HEK293 (cell line): ENCODE data around the gene RPL15.

ENCODE experiments used
- KLF9 ChIP-seq: fragments of 450-650 bp; formaldehyde crosslinking; IDR thresholded peaks from 2 replicates; pipeline ENCODE4 v1.5.1; 2016; ENCODE audit warnings: missing biosample characterization, missing genetic modification characterization, low read depth
- SALL2 ChIP-seq: fragments of 450-650 bp; formaldehyde crosslinking; IDR thresholded peaks from 2 replicates; pipeline ENCODE4 v1.5.0; 2017; ENCODE audit warnings: missing biosample characterization, mild to moderate bottlenecking, missing genetic modification characterization, borderline replicate concordance
- TCF7L2 ChIP-seq: IDR thresholded peaks from 2 replicates; pipeline ENCODE4 v1.6.1; 2011; ENCODE audit warnings: low read depth, mild to moderate bottlenecking, inconsistent platforms, low read length, moderate library complexity, borderline replicate concordance
- ZBTB48 ChIP-seq: fragments of 450-650 bp; formaldehyde crosslinking; IDR thresholded peaks from 2 replicates; pipeline ENCODE4 v1.5.1; 2016; ENCODE audit warnings: missing biosample characterization, missing genetic modification characterization
- ZBTB7A ChIP-seq: fragments of 450-650 bp; formaldehyde crosslinking; IDR thresholded peaks from 2 replicates; pipeline ENCODE4 v1.5.1; 2016; ENCODE audit warnings: low read depth, missing biosample characterization, missing genetic modification characterization
- ZNF112 ChIP-seq: fragments of 450-650 bp; formaldehyde crosslinking; IDR thresholded peaks from 2 replicates; pipeline ENCODE4 v1.5.0; 2017; ENCODE audit warnings: missing biosample characterization, missing genetic modification characterization
- ZNF132 ChIP-seq: fragments of 450-650 bp; formaldehyde crosslinking; IDR thresholded peaks from 2 replicates; pipeline ENCODE4 v1.5.1; 2017; ENCODE audit warnings: missing biosample characterization, missing genetic modification characterization, borderline replicate concordance
- ZNF184 ChIP-seq: fragments of 450-650 bp; IDR thresholded peaks from 2 replicates; pipeline ENCODE4 v1.5.1; 2018; ENCODE audit warnings: missing biosample characterization, mild to moderate bottlenecking, missing genetic modification characterization
- ZNF214 ChIP-seq: fragments of 450-650 bp; formaldehyde crosslinking; IDR thresholded peaks from 2 replicates; pipeline ENCODE4 v1.5.1; 2017; ENCODE audit warnings: missing biosample characterization, mild to moderate bottlenecking, missing genetic modification characterization, borderline replicate concordance
- ZNF366 ChIP-seq: fragments of 450-650 bp; formaldehyde crosslinking; conservative IDR thresholded peaks from 2 replicates; pipeline ENCODE4 v1.5.1; 2016; ENCODE audit warnings: missing biosample characterization, missing genetic modification characterization
- ZNF416 ChIP-seq: fragments of 450-650 bp; formaldehyde crosslinking; IDR thresholded peaks from 2 replicates; pipeline ENCODE4 v1.5.1; 2016; ENCODE audit warnings: missing biosample characterization, missing genetic modification characterization
- ZNF529 ChIP-seq: fragments of 450-650 bp; formaldehyde crosslinking; IDR thresholded peaks from 2 replicates; pipeline ENCODE4 v1.5.1; 2017; ENCODE audit warnings: missing genetic modification characterization, missing biosample characterization; ENCODE audit not compliant: insufficient replicate concordance
- ZNF555 ChIP-seq: fragments of 450-650 bp; formaldehyde crosslinking; conservative IDR thresholded peaks from 2 replicates; pipeline ENCODE4 v1.5.1; 2017; ENCODE audit warnings: missing biosample characterization, mild to moderate bottlenecking, missing genetic modification characterization, inconsistent platforms
- ZNF560 ChIP-seq: fragments of 450-650 bp; formaldehyde crosslinking; IDR thresholded peaks from 2 replicates; pipeline ENCODE4 v1.5.1; 2017; ENCODE audit warnings: missing biosample characterization, missing genetic modification characterization, borderline replicate concordance
- ZNF768 ChIP-seq: fragments of 450-650 bp; formaldehyde crosslinking; IDR thresholded peaks from 2 replicates; pipeline ENCODE4 v1.5.1; 2018; ENCODE audit warnings: missing biosample characterization, mild to moderate bottlenecking, missing genetic modification characterization
- TF ChIP-seq, protein P1 (sequence below): fragments of 450-650 bp; formaldehyde crosslinking; IDR thresholded peaks from 2 replicates; pipeline ENCODE4 v1.5.1; 2016; ENCODE audit warnings: missing biosample characterization, missing genetic modification characterization
- TF ChIP-seq, protein P2 (sequence below): fragments of 450-650 bp; formaldehyde crosslinking; IDR thresholded peaks from 2 replicates; pipeline ENCODE4 v1.5.1; 2016; ENCODE audit warnings: missing biosample characterization, missing genetic modification characterization
- TF ChIP-seq, protein P3 (sequence below): fragments of 450-650 bp; formaldehyde crosslinking; IDR thresholded peaks from 2 replicates; pipeline ENCODE4 v1.5.1; 2016; ENCODE audit warnings: missing biosample characterization, missing genetic modification characterization
- TF ChIP-seq, protein P4 (sequence below): sonication (generic); formaldehyde crosslinking; IDR thresholded peaks from 2 replicates; pipeline ENCODE4 v1.8.1; 2022; ENCODE audit warnings: mild to moderate bottlenecking, moderate library complexity, missing genetic modification reagents
- TF ChIP-seq, protein P5 (sequence below): fragments of 450-650 bp; formaldehyde crosslinking; IDR thresholded peaks from 2 replicates; pipeline ENCODE4 v1.5.0; 2017; ENCODE audit warnings: missing biosample characterization, missing genetic modification characterization, borderline replicate concordance
- TF ChIP-seq, protein P6 (sequence below): fragments of 450-650 bp; formaldehyde crosslinking; IDR thresholded peaks from 2 replicates; pipeline ENCODE4 v1.5.1; 2017; ENCODE audit warnings: missing biosample characterization, missing genetic modification characterization

RPL15 gene

DNA sequence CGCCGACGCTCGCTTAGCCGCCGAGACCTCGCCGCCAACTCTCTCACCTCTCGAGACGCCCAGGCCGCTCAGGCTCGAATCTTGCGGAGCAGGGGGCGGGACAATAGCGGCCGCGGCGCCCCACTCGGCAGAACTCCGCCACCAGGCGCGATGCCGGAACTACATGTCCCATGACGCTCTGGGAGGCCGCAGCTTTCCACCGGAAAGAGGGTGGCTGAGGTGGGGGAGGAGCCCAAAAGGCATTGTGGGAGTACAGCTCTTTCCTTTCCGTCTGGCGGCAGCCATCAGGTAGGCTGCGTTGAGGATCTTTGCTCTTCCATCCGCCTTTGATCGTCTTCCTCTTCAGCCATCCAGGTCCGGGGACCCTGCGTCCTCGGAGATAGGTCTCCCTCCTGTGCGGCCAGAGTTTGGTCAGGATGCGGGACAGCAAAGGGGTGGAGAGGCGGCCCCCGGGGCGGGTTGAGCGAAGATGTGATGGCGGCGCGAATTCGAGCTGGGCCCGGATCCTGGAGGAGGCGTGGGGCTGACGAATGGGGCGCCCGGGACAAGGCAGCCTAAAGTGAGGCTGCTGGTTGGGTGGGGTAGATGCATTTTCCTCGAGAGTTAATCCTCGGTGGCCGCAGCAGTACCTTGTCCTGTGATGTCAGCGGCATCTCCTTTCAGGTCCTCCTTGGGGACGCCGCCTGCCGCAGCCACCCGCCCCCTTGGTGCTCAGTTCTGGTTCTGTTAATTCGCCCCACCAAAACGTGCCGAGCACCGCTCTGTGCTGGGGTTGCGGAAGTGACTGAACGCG, at the start of gene RPL15, which contains the start of gene NKIRAS1 (continued):
- TF ChIP-seq, protein P1, sequence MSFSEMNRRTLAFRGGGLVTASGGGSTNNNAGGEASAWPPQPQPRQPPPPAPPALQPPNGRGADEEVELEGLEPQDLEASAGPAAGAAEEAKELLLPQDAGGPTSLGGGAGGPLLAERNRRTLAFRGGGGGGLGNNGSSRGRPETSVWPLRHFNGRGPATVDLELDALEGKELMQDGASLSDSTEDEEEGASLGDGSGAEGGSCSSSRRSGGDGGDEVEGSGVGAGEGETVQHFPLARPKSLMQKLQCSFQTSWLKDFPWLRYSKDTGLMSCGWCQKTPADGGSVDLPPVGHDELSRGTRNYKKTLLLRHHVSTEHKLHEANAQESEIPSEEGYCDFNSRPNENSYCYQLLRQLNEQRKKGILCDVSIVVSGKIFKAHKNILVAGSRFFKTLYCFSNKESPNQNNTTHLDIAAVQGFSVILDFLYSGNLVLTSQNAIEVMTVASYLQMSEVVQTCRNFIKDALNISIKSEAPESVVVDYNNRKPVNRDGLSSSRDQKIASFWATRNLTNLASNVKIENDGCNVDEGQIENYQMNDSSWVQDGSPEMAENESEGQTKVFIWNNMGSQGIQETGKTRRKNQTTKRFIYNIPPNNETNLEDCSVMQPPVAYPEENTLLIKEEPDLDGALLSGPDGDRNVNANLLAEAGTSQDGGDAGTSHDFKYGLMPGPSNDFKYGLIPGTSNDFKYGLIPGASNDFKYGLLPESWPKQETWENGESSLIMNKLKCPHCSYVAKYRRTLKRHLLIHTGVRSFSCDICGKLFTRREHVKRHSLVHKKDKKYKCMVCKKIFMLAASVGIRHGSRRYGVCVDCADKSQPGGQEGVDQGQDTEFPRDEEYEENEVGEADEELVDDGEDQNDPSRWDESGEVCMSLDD (tag by site-specific recombination): peak; percentile 79; the same call in 1 of the 2 replicates
- no peak for TF ChIP-seq ZNF214
- TF ChIP-seq ZNF366 (tag by site-specific recombination): peak; percentile 80
- TF ChIP-seq ZNF416: 0 out of 2 replicates have a peak, but pooled peaks have one; percentile 48
- no peak for TF ChIP-seq ZNF112 (tag by site-specific recombination)
- peak; percentile 37; the same call in 1 of the 2 replicates for TF ChIP-seq SALL2 (tag by site-specific recombination)
- TF ChIP-seq KLF9: peak; percentile 71
- TF ChIP-seq ZNF132: no peak
- peak; percentile 78; the same call in 1 of the 2 replicates for TF ChIP-seq ZBTB7A (tag by site-specific recombination)
- TF ChIP-seq ZBTB48 (tag by site-specific recombination): 0 out of 2 replicates have a peak, but pooled peaks have one; percentile 16
- no peak for TF ChIP-seq ZNF560
- TF ChIP-seq, protein P2, sequence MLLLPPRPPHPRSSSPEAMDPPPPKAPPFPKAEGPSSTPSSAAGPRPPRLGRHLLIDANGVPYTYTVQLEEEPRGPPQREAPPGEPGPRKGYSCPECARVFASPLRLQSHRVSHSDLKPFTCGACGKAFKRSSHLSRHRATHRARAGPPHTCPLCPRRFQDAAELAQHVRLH (tag by site-specific recombination): peak; percentile 93
- no peak; the same call in 1 of the 2 replicates for TF ChIP-seq ZNF768 (tag by site-specific recombination)
- no peak for TF ChIP-seq ZNF529 (tag by site-specific recombination)
- TF ChIP-seq, protein P3, sequence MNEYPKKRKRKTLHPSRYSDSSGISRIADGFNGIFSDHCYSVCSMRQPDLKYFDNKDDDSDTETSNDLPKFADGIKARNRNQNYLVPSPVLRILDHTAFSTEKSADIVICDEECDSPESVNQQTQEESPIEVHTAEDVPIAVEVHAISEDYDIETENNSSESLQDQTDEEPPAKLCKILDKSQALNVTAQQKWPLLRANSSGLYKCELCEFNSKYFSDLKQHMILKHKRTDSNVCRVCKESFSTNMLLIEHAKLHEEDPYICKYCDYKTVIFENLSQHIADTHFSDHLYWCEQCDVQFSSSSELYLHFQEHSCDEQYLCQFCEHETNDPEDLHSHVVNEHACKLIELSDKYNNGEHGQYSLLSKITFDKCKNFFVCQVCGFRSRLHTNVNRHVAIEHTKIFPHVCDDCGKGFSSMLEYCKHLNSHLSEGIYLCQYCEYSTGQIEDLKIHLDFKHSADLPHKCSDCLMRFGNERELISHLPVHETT (tag by site-specific recombination): peak; percentile 90
- TF ChIP-seq TCF7L2: peak; percentile 40; the same call in 1 of the 2 replicates
- TF ChIP-seq, protein P4, sequence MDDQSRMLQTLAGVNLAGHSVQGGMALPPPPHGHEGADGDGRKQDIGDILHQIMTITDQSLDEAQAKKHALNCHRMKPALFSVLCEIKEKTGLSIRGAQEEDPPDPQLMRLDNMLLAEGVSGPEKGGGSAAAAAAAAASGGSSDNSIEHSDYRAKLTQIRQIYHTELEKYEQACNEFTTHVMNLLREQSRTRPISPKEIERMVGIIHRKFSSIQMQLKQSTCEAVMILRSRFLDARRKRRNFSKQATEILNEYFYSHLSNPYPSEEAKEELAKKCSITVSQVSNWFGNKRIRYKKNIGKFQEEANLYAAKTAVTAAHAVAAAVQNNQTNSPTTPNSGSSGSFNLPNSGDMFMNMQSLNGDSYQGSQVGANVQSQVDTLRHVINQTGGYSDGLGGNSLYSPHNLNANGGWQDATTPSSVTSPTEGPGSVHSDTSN (CRISPR knock-in tag): no peak
- TF ChIP-seq, protein P5, sequence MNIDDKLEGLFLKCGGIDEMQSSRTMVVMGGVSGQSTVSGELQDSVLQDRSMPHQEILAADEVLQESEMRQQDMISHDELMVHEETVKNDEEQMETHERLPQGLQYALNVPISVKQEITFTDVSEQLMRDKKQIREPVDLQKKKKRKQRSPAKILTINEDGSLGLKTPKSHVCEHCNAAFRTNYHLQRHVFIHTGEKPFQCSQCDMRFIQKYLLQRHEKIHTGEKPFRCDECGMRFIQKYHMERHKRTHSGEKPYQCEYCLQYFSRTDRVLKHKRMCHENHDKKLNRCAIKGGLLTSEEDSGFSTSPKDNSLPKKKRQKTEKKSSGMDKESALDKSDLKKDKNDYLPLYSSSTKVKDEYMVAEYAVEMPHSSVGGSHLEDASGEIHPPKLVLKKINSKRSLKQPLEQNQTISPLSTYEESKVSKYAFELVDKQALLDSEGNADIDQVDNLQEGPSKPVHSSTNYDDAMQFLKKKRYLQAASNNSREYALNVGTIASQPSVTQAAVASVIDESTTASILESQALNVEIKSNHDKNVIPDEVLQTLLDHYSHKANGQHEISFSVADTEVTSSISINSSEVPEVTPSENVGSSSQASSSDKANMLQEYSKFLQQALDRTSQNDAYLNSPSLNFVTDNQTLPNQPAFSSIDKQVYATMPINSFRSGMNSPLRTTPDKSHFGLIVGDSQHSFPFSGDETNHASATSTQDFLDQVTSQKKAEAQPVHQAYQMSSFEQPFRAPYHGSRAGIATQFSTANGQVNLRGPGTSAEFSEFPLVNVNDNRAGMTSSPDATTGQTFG: no peak
- TF ChIP-seq, protein P6, sequence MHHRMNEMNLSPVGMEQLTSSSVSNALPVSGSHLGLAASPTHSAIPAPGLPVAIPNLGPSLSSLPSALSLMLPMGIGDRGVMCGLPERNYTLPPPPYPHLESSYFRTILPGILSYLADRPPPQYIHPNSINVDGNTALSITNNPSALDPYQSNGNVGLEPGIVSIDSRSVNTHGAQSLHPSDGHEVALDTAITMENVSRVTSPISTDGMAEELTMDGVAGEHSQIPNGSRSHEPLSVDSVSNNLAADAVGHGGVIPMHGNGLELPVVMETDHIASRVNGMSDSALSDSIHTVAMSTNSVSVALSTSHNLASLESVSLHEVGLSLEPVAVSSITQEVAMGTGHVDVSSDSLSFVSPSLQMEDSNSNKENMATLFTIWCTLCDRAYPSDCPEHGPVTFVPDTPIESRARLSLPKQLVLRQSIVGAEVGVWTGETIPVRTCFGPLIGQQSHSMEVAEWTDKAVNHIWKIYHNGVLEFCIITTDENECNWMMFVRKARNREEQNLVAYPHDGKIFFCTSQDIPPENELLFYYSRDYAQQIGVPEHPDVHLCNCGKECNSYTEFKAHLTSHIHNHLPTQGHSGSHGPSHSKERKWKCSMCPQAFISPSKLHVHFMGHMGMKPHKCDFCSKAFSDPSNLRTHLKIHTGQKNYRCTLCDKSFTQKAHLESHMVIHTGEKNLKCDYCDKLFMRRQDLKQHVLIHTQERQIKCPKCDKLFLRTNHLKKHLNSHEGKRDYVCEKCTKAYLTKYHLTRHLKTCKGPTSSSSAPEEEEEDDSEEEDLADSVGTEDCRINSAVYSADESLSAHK (tag by site-specific recombination): peak; percentile 64
- no peak for TF ChIP-seq ZNF555 (tag by site-specific recombination)
- 0 out of 2 replicates have a peak, but pooled peaks have one; percentile 7 for TF ChIP-seq ZNF184 (tag by site-specific recombination)
